Glutamatergic neuron (in vitro differentiated cells): ENCODE data around the gene FGF3. TPM values are rescaled to one million over a fixed set of nuclear protein-coding genes. Genes with fewer than 3 reads are reported as not detected.

Experiments used
- DNase-seq: peaks from one replicate; pipeline ENCODE4 v3.0.0; 2022
- H3K27ac Mint-ChIP-seq: one replicate; pipeline ENCODE4 v1.8.0; 2020; ENCODE audit warnings: mild to moderate bottlenecking, mixed read lengths, inconsistent platforms; ENCODE audit not compliant: unreplicated experiment
- H3K27me3 Mint-ChIP-seq: one replicate; pipeline ENCODE4 v1.8.0; 2020; ENCODE audit warnings: mild to moderate bottlenecking, moderate library complexity, mixed read lengths, inconsistent platforms; ENCODE audit not compliant: unreplicated experiment
- H3K36me3 Mint-ChIP-seq: one replicate; pipeline ENCODE4 v1.8.0; 2020; ENCODE audit warnings: mild to moderate bottlenecking, mixed read lengths, inconsistent platforms; ENCODE audit not compliant: unreplicated experiment
- H3K4me1 Mint-ChIP-seq: one replicate; pipeline ENCODE4 v1.8.0; 2020; ENCODE audit warnings: mild to moderate bottlenecking, low read depth, mixed read lengths, inconsistent platforms; ENCODE audit not compliant: unreplicated experiment
- H3K4me3 Mint-ChIP-seq: one replicate; pipeline ENCODE4 v1.8.0; 2020; ENCODE audit warnings: mild to moderate bottlenecking, mixed read lengths, inconsistent platforms; ENCODE audit not compliant: unreplicated experiment
- H3K9me3 Mint-ChIP-seq: one replicate; pipeline ENCODE4 v1.8.0; 2020; ENCODE audit warnings: mild to moderate bottlenecking, moderate library complexity, mixed read lengths, inconsistent platforms; ENCODE audit not compliant: unreplicated experiment
- CTCF ChIP-seq: fragments of 200-600 bp; sonication (generic); IDR thresholded peaks from one replicate; pipeline ENCODE4 v1.5.0; 2021; ENCODE audit not compliant: partially characterized antibody, unreplicated experiment
- total RNA-seq: library from RNA; stranded (reverse); fragmentation: NEBNext Ultra II Directional; extraction: Animal tissue kit (Norgen Biotek cat#: 25700); gene quantifications from one replicate; pipeline ENCODE4 v1.2.1, GENCODE V29; 2021; ENCODE audit not compliant: unreplicated experiment

FGF3 gene
- total RNA-seq, 1 donor from 2014 or later, result not detected

- Mint-ChIP-seq H3K4me3 (no peak overlapping the region), H3K27me3 (peaks cover 15% of the 10 kb centered on the region), H3K4me1 (no peaks in the 10 kb centered on the region), H3K9me3 (no peaks in the 10 kb centered on the region), H3K27ac (no peak overlapping the region), H3K36me3 (peaks cover 5% of the 10 kb centered on the region)
- TF ChIP-seq CTCF, result no peak
- no peak for DNase-seq
These were observed 6.0 kb upstream of the FGF3 start for GRCh38 chr11:69825037-69825834.

GRCh38 chr11:69823641-69824265 is 4.5 kb upstream of the FGF3 start:
- Mint-ChIP-seq H3K9me3 (peaks cover 2% of the 10 kb centered on the region), H3K4me3 (no peak overlapping the region), H3K27me3 (peaks cover 20% of the 10 kb centered on the region), H3K27ac (no peak overlapping the region), H3K4me1 (no peaks in the 10 kb centered on the region), H3K36me3 (peaks cover 5% of the 10 kb centered on the region)
- no peak for TF ChIP-seq CTCF
- DNase-seq, result no peak

DNA sequence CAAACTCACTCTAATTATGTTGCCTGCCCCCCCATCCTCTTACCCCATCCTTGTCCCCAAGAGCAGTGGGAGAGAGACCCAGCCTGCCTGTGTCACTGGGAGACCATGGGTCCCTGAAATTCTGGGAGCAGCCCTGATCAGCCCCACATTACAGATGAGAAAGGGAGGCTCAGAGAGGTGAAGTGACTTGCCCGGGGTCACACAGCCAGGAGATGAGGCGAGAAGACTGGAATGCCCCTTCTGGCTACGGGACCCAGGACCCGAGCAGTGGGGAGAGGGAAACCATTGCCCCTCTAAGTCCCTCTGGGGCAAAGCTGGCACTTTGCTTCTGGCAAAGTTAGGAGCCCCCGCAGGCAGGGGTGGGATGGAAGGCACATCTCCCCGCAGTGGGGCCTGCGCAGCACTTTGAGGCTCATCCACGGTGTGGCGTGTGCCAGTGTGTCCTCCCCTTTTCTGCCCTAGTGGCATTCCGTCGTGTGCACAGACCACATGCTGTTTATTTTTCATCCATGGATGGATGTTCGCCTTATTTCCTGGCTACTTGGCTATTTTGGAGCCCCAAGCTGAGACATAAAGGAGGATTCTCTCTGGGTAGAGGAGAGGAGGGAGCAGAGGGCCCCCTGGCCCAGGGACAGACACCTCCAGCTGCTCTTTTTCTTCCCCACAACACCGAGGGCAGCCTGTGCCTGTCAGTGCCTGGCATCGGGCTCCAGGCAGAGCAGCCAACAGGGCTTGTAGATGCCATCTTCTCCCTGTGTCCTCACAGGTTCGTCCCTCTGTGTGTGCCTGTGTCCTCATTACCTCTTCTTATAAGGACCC is 3.7 kb upstream of the FGF3 start:
- TF ChIP-seq CTCF, result no peak
- DNase-seq, result no peak
- H3K4me3 Mint-ChIP-seq, result no peak overlapping the region
- peaks cover 20% of the 10 kb centered on the region for H3K27me3 Mint-ChIP-seq
- peaks cover 2% of the 10 kb centered on the region for H3K9me3 Mint-ChIP-seq
- no peaks in the 10 kb centered on the region for H3K4me1 Mint-ChIP-seq
- peaks cover 5% of the 10 kb centered on the region for H3K36me3 Mint-ChIP-seq
- no peak overlapping the region for H3K27ac Mint-ChIP-seq

- peaks cover 3% of the 10 kb centered on the region for H3K36me3 Mint-ChIP-seq
- H3K9me3 Mint-ChIP-seq, result peaks cover 2% of the 10 kb centered on the region
- H3K27me3 Mint-ChIP-seq, result peaks cover 20% of the 10 kb centered on the region
- no peak for DNase-seq
- no peak overlapping the region for H3K4me3 Mint-ChIP-seq
- H3K4me1 Mint-ChIP-seq, result no peaks in the 10 kb centered on the region
- H3K27ac Mint-ChIP-seq, result no peak overlapping the region
- TF ChIP-seq CTCF, result no peak
These were observed 2.4 kb upstream of the FGF3 start for GRCh38 chr11:69821511-69822040.
